WERI-Rb-1 (cell line): ENCODE results near the gene SDR9C7.

Experiments used
- DNase-seq: peaks from one replicate; pipeline ENCODE4 v3.0.0-alpha.2; 2020
- H3K27ac ChIP-seq: fragments of 250-450 bp; sonication (Bioruptor Pico); 2 replicates; pipeline ENCODE4 v1.5.1; 2020; ENCODE audit warnings: mild to moderate bottlenecking, moderate library complexity
- H3K27me3 ChIP-seq: fragments of 250-450 bp; sonication (Bioruptor Pico); 2 replicates; pipeline ENCODE4 v1.5.1; 2021; ENCODE audit warnings: mild to moderate bottlenecking, low read depth, moderate library complexity; ENCODE audit not compliant: insufficient read depth, severe bottlenecking
- H3K36me3 ChIP-seq: fragments of 250-450 bp; sonication (Bioruptor Pico); 2 replicates; pipeline ENCODE4 v1.5.1; 2020; ENCODE audit warnings: mild to moderate bottlenecking, moderate library complexity
- H3K4me3 ChIP-seq: 2 replicates; pipeline ENCODE4 v1.5.1; 2011; ENCODE audit warnings: low read depth, mild to moderate bottlenecking, control low read depth, low read length
- H3K9me3 ChIP-seq: fragments of 250-450 bp; sonication (Bioruptor Pico); 2 replicates; pipeline ENCODE4 v1.5.1; 2021; ENCODE audit warnings: mild to moderate bottlenecking, moderate library complexity; ENCODE audit not compliant: severe bottlenecking
- CTCF ChIP-seq: IDR thresholded peaks from 2 replicates; pipeline ENCODE4 v1.5.1; 2011; ENCODE audit warnings: low read depth, mild to moderate bottlenecking, control low read depth, inconsistent platforms, low read length

Gene SDR9C7

GRCh38 chr12:56931474-56931978, 2.7 kb downstream of the SDR9C7 start:
- Histone ChIP-seq H3K36me3 (no peaks in the 10 kb centered on the region), H3K27me3 (no peaks in the 10 kb centered on the region), H3K27ac (no peak overlapping the region; the same call in 1 of the 2 replicates), H3K4me3 (no peak overlapping the region), H3K9me3 (no peaks in the 10 kb centered on the region)
- peak; percentile 35 for DNase-seq
- no peak for TF ChIP-seq CTCF

- Histone ChIP-seq H3K27me3 (no peaks in the 10 kb centered on the region), H3K4me3 (no peak overlapping the region), H3K27ac (no peak overlapping the region), H3K36me3 (no peaks in the 10 kb centered on the region), H3K9me3 (no peaks in the 10 kb centered on the region)
- no peak for DNase-seq
- no peak for TF ChIP-seq CTCF
Observed at GRCh38 chr12:56930241-56930640, 4.0 kb downstream of the SDR9C7 start.

GRCh38 chr12:56929780-56930179, 4.4 kb downstream of the SDR9C7 start:
- no peak for TF ChIP-seq CTCF
- H3K36me3 ChIP-seq: no peaks in the 10 kb centered on the region
- no peak overlapping the region for H3K4me3 ChIP-seq
- H3K27me3 ChIP-seq: no peaks in the 10 kb centered on the region
- no peak for DNase-seq
- no peaks in the 10 kb centered on the region for H3K9me3 ChIP-seq
- no peak overlapping the region for H3K27ac ChIP-seq

GRCh38 chr12:56928262-56928661, 5.9 kb downstream of the SDR9C7 start:
- TF ChIP-seq CTCF: no peak
- DNase-seq: no peak

GRCh38 chr12:56927281-56927680, 6.9 kb downstream of the SDR9C7 start:
- no peak for TF ChIP-seq CTCF
- DNase-seq: no peak
- Histone ChIP-seq H3K36me3 (no peaks in the 10 kb centered on the region), H3K27ac (no peak overlapping the region), H3K27me3 (no peaks in the 10 kb centered on the region), H3K4me3 (no peak overlapping the region), H3K9me3 (no peaks in the 10 kb centered on the region)

More at GRCh38 chr12:56928262-56928661, 5.9 kb downstream of the SDR9C7 start:
- no peak overlapping the region for H3K27ac ChIP-seq
- no peak overlapping the region for H3K4me3 ChIP-seq
- no peaks in the 10 kb centered on the region for H3K9me3 ChIP-seq
- H3K27me3 ChIP-seq: no peaks in the 10 kb centered on the region
- no peaks in the 10 kb centered on the region for H3K36me3 ChIP-seq

GRCh38 chr12:56922031-56922430, 12.2 kb downstream of the SDR9C7 start:
- TF ChIP-seq CTCF: no peak
- DNase-seq: no peak
- H3K4me3 ChIP-seq: no peak overlapping the region
- no peaks in the 10 kb centered on the region for H3K36me3 ChIP-seq
- H3K27me3 ChIP-seq: no peaks in the 10 kb centered on the region
- H3K9me3 ChIP-seq: no peaks in the 10 kb centered on the region
- no peak overlapping the region for H3K27ac ChIP-seq
